Measurements from ENCODE around the gene PDE3A. TPM values are rescaled to one million over a fixed set of nuclear protein-coding genes. Genes with fewer than 3 reads are reported as not detected.

Gene PDE3A
- total RNA-seq, 2 experiments from 2014 or later = not detected

DNA sequence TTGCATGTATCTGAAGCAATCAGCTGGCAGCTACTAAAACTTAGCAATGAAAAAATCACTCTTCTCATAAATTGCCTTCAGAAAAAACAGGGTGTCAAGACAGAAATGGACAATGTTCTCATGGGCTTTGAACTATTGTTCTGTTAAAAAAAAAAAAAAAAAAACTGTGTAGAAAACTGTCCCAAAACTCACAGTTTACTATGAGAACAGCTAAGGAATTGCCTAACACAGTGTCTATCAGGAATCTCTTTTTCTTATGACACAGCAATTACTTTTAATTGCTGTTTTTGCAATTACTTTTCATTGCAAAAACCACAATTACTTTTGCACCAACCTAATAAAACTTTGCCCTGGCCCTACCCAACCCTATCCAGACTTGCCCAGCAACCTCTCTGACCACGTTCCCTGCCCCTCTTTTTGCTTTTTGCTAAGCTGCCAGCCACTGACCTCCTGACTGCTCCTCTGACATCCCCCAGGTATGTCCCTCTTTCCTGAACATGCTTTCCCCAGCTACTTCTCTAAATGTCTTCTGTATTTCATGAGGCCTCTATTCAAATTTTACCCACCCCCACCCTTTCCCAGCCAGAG is 258.8 kb downstream of the PDE3A start:
- Mint-ChIP-seq H3K9me3 (no peaks in the 10 kb centered on the region), H3K36me3 (ENCODE audit: low read depth) (no peaks in the 10 kb centered on the region), H3K4me1 (ENCODE audit: low read depth) (no peaks in the 10 kb centered on the region), H3K27me3 (no peaks in the 10 kb centered on the region), H3K4me3 (no peak overlapping the region), H3K27ac (no peak overlapping the region)
- TF ChIP-seq, protein P1, sequence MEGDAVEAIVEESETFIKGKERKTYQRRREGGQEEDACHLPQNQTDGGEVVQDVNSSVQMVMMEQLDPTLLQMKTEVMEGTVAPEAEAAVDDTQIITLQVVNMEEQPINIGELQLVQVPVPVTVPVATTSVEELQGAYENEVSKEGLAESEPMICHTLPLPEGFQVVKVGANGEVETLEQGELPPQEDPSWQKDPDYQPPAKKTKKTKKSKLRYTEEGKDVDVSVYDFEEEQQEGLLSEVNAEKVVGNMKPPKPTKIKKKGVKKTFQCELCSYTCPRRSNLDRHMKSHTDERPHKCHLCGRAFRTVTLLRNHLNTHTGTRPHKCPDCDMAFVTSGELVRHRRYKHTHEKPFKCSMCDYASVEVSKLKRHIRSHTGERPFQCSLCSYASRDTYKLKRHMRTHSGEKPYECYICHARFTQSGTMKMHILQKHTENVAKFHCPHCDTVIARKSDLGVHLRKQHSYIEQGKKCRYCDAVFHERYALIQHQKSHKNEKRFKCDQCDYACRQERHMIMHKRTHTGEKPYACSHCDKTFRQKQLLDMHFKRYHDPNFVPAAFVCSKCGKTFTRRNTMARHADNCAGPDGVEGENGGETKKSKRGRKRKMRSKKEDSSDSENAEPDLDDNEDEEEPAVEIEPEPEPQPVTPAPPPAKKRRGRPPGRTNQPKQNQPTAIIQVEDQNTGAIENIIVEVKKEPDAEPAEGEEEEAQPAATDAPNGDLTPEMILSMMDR (IDR thresholded peaks at IDR 0.05) = no peak
- DNase-seq (no peak), ATAC-seq (no peak)
- CTCF ChIA-PET = no interaction called here
- POLR2A ChIA-PET = interaction anchor here (0.6 kb wide), 1 partner anchor 113 kb away, joined by 3 read pairs; no protein-coding TSS in a partner anchor
- intact Hi-C loops (cut with micrococcal nuclease) = no loop called here

DNA sequence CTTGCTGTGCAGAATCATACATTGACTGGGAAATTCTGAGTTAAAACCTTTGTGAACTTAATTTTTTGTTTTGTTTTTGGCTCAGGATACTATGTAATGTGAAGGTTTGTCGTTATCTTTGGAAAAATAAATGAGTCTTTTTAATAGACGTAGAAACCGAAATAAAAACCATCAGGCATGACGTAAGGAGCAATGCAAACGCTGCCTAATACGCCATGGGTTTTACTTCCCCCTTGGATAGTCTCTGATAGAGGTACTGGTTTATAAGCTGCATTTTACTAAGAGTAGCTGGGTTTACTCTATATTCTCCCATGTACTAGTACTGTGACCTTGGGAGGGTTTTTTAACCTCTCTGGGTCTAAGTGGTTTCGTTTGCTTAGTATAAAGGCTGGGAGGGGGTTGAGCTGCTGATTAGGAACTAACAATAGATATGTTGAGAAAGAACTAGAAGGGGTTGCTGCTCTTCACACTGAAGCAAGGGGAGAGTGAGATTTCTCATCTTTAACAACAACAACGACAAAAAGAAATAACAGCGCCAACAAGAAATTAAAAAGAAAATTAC is 260.0 kb downstream of the PDE3A start:
- H3K4me1 Mint-ChIP-seq (ENCODE audit: low read depth) = no peaks in the 10 kb centered on the region
- H3K9me3 Mint-ChIP-seq = no peaks in the 10 kb centered on the region
- DNase-seq = no peak
- no peak overlapping the region for H3K27ac Mint-ChIP-seq
- TF ChIP-seq, protein P1 (IDR thresholded peaks at IDR 0.05) = no peak
- H3K4me3 Mint-ChIP-seq = no peak overlapping the region
- H3K27me3 Mint-ChIP-seq = no peaks in the 10 kb centered on the region
- ChIA-PET POLR2A (no interaction called here), CTCF (no interaction called here)
- intact Hi-C loops (cut with micrococcal nuclease) = no loop called here
- no peak for ATAC-seq
- H3K36me3 Mint-ChIP-seq (ENCODE audit: low read depth) = no peaks in the 10 kb centered on the region

DNA sequence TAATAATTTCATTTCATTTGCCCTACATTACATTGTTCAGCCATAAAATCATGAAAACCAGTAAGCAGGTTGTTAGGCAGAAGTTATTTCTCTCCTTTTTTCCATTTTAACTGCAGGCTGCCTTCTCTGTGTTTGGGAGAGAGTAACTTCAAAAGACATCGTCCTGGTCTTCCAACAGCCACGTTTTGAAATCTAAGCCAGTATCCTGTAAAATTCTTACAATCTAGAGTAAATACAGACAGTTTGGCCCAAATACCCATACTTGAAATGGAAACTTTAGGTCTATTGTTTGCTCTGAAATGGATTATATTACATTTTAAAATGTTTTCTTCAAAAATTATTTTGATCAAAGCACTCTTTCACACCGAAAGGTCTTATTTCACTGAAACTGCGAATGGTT is 260.7 kb downstream of the PDE3A start:
- H3K27ac Mint-ChIP-seq = no peak overlapping the region
- intact Hi-C loops (cut with micrococcal nuclease) = no loop called here
- ATAC-seq (no peak), DNase-seq (no peak)
- TF ChIP-seq, protein P1 (IDR thresholded peaks at IDR 0.05) = no peak
- H3K9me3 Mint-ChIP-seq = no peaks in the 10 kb centered on the region
- H3K27me3 Mint-ChIP-seq = no peaks in the 10 kb centered on the region
- H3K4me1 Mint-ChIP-seq (ENCODE audit: low read depth) = no peaks in the 10 kb centered on the region
- ChIA-PET CTCF (no interaction called here), POLR2A (no interaction called here)
- H3K36me3 Mint-ChIP-seq (ENCODE audit: low read depth) = no peaks in the 10 kb centered on the region
- no peak overlapping the region for H3K4me3 Mint-ChIP-seq

- Mint-ChIP-seq H3K36me3 (ENCODE audit: low read depth) (no peaks in the 10 kb centered on the region), H3K27me3 (no peaks in the 10 kb centered on the region), H3K9me3 (no peaks in the 10 kb centered on the region), H3K4me1 (ENCODE audit: low read depth) (no peaks in the 10 kb centered on the region), H3K4me3 (no peak overlapping the region), H3K27ac (no peak overlapping the region)
- DNase-seq = no peak
- ATAC-seq = no peak
- intact Hi-C loops (cut with micrococcal nuclease) = no loop called here
- TF ChIP-seq, protein P1 (IDR thresholded peaks at IDR 0.05) = no peak
- ChIA-PET POLR2A (no interaction called here), CTCF (no interaction called here)
Observed at GRCh38 chr12:20629414-20630156, 261.2 kb downstream of the PDE3A start.

DNA sequence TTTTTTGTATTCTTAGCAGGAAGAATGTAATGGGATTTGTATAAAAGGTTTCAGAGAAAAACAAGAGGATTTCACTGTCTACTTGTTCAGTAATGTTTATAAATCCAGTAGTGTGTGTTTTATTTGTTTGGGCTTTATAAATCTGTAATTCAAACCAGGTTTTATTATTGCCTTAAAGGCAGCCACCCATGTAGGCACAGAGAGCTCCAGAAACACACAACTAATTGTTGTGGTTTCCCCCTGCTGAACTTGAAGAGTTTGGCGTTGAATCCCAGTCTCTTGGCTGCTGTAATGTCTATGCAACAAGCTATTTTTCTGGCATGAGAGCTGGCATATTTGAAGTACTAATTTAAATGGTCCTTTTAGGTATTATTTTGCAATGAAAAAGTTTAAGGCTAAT is 263.4 kb downstream of the PDE3A start:
- intact Hi-C loops (cut with micrococcal nuclease) = no loop called here
- H3K36me3 Mint-ChIP-seq (ENCODE audit: low read depth) = no peaks in the 10 kb centered on the region
- ATAC-seq (no peak), DNase-seq (no peak)
- H3K4me1 Mint-ChIP-seq (ENCODE audit: low read depth) = no peaks in the 10 kb centered on the region
- POLR2A ChIA-PET = no interaction called here
- CTCF ChIA-PET = interaction anchor here (0.7 kb wide), 1 partner anchor 182 kb away, joined by 3 read pairs; no protein-coding TSS in a partner anchor
- no peaks in the 10 kb centered on the region for H3K9me3 Mint-ChIP-seq
- no peaks in the 10 kb centered on the region for H3K27me3 Mint-ChIP-seq
- no peak overlapping the region for H3K4me3 Mint-ChIP-seq
- H3K27ac Mint-ChIP-seq = no peak overlapping the region
- TF ChIP-seq, protein P1 (IDR thresholded peaks at IDR 0.05) = no peak
